Measurements from ENCODE around the gene STAT5A.

GRCh38 chr17:42329025-42329976, 41.0 kb downstream of the STAT5A start:
- TF ChIP-seq POLR2A (IDR thresholded peaks at IDR 0.05; ENCODE audit: borderline replicate concordance, extremely low read depth, insufficient read depth, insufficient read length), result no peak
- TF ChIP-seq MAX (IDR thresholded peaks at IDR 0.05), result no peak
